DND-41 (cell line): Measurements from ENCODE around the gene PLXNA3.

Experiments used
- CTCF ChIP-seq: IDR thresholded peaks from 2 replicates; pipeline ENCODE4 v1.5.1; 2012; ENCODE audit warnings: borderline replicate concordance, low read length, moderate library complexity, mild to moderate bottlenecking; ENCODE audit not compliant: poor library complexity, severe bottlenecking; ENCODE audit errors: extremely low read depth
- EZH2 ChIP-seq: IDR thresholded peaks from 3 replicates; pipeline ENCODE4 v1.6.1; 2012; ENCODE audit warnings: borderline replicate concordance, low read depth, mild to moderate bottlenecking, moderate library complexity, low read length, inconsistent platforms; ENCODE audit not compliant: severe bottlenecking

DNA sequence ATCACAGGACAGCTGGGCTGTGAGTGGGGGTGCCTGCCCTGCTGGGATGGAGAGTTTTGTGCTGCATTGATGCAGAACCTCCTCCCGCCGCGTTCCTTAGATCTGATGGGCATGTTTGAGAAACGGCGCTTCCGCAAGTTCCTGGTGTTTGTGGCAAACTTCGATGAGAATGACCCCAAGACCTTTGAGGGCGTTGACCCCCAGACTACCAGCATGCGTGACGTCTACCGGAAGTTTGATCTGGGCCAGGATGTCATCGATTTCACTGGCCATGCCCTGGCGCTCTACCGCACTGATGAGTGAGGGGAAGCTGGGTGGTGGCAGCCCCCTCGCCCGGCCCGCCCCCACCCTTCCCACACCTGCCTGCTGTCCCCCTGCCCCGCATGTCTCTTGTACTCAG is 18.2 kb upstream of the PLXNA3 start:
- TF ChIP-seq CTCF = no peak
- TF ChIP-seq EZH2 = no peak
